Measurements from ENCODE around the gene STXBP6.

GRCh38 chr14:24954700-24955037 lies 95.3 kb downstream of the STXBP6 start:
- TF ChIP-seq PBX3 (CRISPR knock-in tag; IDR thresholded peaks at IDR 0.05): no peak
- TF ChIP-seq IKZF3 (tag by site-specific recombination; IDR thresholded peaks at IDR 0.05): no peak
- no peak for TF ChIP-seq ZNF202 (tag by site-specific recombination; IDR thresholded peaks at IDR 0.05; ENCODE audit: borderline replicate concordance)
- TF ChIP-seq ZNF600 (tag by site-specific recombination; IDR thresholded peaks at IDR 0.05): no peak
- TF ChIP-seq CTCF (tag by site-specific recombination; IDR thresholded peaks at IDR 0.05): no peak

Data from HEK293 (cell line).